Dermis microvascular lymphatic vessel endothelial cell (primary cell): ENCODE results near the gene MRNIP. TPM values are rescaled to one million over a fixed set of nuclear protein-coding genes. Genes with fewer than 3 reads are reported as not detected.

Experiments used
- DNase-seq, 2 donors: peaks; one replicate each; pipeline versions ENCODE4 v3.0.0 to v3.0.0-alpha.2; 2010; ENCODE audit warnings: low read depth in 2 of 2
- total RNA-seq: library from RNA; depleted of rRNA; stranded (reverse); fragments of >200 nt; gene quantifications from 2 replicates; pipeline ENCODE4 v1.2.1, GENCODE V29; 2014

The MRNIP gene
- total RNA-seq, 1 donor from 2014 or later, result 4.2 TPM

DNA sequence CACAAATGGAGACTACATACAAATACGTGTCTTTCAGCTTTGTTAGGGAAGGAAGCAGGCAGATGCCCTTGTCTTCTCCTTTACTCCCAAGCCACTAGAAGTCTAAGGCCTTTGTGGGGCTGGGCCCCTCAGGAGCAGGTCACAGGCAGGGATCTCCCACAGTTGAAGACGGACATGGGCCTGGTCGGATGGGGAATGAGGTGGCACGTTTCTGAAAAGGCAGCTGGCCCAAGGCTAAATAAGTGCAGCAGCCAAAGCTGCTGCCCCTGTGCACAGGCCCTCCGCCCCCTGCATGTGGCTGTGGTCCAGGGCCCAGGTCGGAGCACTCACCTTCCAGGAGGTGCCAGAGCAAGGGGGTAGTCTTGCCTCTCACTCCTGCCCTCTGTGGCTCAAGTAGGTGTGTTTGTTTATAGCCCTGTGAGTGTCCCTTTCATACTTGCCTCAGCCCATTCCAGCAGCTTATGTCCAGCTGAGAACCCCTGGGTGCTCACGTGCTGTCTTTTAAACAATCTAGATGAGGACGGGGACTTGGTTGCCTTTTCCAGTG lies 36.1 kb downstream of the MRNIP start:
- no peak for DNase-seq

- DNase-seq, result no peak
Observed at GRCh38 chr5:179822059-179822432, 36.6 kb downstream of the MRNIP start.

DNA sequence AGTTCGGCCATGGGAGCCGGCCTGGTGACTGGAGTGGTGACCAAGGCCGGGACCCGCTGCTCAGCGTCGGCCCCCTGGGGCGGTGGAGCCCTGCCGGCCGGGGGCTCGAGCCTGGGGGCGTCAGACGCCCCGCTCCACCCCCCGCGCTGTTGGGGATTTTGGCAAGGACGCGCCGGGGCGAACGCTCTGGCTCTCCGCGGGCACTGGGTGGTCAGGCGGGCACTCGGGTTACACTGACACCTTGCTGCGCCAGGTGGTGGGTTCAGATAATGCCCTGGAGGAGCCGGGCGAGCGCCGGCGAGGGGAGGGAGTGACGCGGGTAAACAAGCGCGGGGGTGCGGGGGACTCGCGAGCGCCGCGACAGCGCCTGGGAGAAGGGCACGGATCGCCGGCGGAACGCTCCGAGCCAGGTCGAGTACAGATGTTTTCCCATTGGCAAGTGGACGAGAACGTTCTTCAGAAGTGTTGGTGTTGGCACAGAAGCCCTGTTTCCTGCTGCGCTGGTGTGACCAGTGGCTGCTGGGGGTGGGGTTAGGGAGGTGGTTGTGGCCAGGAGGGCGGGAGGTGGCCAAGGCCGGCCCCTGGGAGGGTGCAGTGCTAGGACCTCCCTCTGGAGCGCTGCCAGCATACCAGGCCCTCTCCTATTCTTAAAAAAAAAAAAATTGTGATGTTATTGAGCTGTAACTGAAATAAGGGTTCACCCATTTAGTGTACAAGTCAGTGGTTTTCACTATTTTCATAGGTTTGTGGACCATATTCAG lies 37.1 kb downstream of the MRNIP start:
- DNase-seq, result peak; percentile 94 to 95

DNA sequence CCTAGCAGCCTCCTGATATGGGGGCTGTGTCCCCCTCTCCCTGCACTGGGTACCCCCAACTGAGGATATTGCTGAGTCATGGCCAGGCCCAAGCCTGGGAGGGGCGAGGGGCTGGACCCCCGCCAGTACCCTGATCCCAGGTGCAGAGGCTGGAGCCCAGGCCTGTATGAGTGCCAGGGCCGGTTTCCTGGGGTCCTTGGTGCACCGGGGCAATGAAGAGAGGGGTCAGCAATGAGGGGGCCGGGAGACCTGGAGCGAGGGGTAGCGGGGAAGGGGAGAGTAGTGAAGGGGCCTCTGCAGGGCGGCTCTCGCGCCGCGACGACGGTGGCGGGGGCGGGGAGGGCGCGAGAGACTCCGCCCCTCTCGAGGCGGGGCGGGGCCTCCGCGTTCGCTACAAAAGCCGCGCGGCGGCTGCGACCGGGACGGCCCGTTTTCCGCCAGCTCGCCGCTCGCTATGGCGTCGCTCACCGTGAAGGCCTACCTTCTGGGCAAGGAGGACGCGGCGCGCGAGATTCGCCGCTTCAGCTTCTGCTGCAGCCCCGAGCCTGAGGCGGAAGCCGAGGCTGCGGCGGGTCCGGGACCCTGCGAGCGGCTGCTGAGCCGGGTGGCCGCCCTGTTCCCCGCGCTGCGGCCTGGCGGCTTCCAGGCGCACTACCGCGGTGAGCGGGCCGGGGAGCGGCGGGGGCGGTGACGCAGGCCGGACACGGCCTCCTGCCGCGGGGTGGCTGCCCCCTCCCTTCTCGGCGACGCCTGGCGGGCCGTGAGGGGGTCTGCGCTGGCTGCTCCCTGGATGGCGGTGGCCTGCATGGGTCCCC lies 37.9 kb downstream of the MRNIP start, which contains the start of gene SQSTM1:
TSS of gene SQSTM1 (plus strand) at position 423 of the 815 bp plus-strand sequence. CDS start at position 455, 32 bp downstream.
- DNase-seq, result peak; percentile 59 to 87

GRCh38 chr5:179820127-179820482 lies 38.5 kb downstream of the MRNIP start:
- no peak for DNase-seq

- peak; percentile 82 to 95 for DNase-seq
Observed at GRCh38 chr5:179819296-179820126, 39.1 kb downstream of the MRNIP start.

GRCh38 chr5:179818746-179819295 lies 39.8 kb downstream of the MRNIP start:
- DNase-seq, result peak; percentile 96 to 99

DNA sequence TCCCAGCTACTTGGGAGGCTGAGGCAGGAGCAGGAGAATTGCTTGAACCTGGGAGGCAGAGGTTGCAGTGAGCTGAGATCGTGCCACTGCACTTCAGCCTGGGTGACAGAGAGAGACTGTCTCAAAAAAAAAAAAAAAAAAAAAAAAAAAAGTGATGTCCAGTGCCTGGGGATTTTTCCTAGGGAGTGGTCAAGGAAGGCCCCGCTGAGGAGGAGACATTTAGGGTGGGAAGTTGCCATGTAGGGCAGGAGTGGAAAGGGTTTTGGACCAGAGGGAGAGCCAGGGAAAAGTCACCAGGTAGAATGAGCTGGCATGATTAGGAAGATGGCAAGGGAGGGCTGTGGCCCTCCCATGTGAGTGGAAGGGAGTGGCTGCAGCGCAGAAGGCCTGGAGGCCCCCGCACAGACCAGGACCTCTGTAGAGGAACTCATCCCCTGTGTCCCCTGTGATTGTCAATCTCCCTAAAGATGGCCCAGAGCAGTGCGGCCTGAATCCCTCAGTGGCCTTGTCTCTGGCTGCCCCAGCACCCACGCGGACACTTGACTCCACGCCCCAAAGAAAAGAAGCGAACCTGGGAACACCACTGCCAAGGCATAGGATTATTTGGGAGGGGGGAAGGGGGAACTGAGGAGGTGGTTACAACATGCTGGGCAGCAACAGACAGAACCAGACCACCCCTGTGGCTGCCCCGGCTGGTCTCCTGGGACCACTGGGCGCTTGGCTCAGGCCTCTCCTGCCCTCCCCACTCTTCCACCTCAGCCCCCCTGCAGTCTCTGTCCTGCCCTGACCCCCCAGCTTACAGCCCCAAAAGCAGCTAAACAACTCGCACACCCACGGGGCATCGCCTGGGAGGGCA lies 40.5 kb downstream of the MRNIP start:
- DNase-seq, result no peak

DNA sequence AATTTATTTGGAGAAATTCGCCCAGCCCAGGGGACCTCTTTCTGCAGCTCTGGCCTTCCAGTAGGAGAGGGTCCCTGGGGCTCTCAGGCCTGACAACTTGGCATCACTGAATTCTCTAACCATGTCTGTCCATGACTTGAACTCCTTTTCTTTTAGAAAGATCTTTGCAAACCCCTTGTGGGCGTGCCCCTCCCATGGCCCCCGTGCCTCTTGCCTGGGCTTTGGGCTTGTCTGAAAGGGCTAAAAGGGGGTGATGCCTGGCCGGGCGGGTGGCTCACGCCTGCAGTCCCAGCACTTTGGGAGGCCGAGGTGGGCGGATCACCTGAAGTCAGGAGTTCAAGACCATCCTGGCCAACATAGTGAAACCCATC lies 41.2 kb downstream of the MRNIP start:
- DNase-seq, result no peak

GRCh38 chr5:179816796-179817469 lies 41.7 kb downstream of the MRNIP start:
- no peak for DNase-seq

GRCh38 chr5:179816401-179816795 lies 42.2 kb downstream of the MRNIP start:
- no peak for DNase-seq

DNA sequence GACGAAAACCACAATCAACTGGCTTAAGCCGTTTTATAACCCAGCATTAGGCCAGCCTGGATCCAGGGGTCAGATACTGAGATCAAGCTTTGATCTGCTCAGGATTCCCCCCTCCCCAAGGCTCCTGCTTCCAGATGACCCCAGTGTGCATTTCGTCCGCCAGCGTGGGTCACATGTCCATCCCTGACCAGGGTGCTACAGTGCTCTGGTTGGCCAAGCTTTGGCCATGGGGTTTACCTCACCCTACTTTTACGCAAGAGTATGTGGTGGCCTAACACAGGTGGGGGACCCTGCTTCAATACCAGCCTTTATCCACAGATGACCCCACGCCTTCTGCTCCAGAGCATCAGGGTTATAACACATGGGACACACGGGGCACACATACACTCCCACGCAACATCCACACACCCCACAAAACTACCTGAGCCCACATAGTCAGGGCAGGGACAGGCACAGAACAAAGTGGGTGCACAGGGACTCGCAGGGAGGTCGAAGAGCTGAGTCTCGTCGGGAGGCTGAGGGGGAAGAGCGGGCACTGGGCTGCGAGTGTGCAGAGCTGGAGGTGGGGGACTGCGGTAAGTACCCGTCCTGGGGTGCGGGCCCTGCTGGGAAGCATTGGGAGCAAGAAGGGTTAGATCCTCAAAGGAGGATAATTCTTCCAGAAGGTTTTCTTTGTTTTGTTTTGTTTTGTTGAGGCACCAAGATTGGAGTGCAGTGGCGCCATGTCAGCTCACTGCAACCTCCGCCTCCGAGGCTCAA lies 42.9 kb downstream of the MRNIP start:
- DNase-seq, result no peak

- DNase-seq, result no peak
Observed at GRCh38 chr5:179814090-179814489, 44.5 kb downstream of the MRNIP start.

GRCh38 chr5:179812997-179813607 lies 45.5 kb downstream of the MRNIP start:
- DNase-seq, result no peak

DNA sequence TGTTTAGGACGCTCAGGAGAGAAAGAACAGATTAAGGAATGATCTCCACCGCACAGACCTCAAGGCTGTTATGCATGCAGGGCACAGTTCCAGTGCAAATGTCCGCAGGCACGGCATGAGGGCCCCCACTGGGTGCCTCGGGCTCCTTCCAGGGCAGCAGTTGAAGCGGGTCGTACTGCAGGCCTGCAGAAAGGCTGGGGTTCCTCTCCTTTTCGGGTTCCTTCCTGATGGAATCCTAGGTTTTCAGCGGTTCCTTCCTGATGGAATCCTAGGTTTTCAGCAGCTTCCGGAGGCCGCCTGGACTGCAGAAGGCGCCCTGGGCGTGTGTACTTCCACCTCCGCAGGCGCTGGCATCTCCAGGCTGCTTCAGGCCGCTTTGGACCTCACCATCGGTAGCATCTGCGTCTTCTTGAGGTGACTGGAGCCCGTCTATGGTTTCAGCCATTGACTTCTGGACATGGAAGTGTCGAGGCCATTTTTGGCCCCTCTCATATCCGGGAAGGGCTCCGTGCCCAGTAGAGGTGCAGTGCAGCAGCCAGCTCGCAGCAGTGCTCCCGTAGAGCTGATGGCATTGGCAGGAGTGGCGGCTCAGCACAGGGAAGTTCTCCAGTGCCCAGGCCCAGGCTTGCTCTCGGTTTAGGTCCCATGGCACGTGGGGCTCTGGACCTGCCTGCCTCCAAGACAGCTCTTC lies 46.3 kb downstream of the MRNIP start:
- no peak for DNase-seq

DNA sequence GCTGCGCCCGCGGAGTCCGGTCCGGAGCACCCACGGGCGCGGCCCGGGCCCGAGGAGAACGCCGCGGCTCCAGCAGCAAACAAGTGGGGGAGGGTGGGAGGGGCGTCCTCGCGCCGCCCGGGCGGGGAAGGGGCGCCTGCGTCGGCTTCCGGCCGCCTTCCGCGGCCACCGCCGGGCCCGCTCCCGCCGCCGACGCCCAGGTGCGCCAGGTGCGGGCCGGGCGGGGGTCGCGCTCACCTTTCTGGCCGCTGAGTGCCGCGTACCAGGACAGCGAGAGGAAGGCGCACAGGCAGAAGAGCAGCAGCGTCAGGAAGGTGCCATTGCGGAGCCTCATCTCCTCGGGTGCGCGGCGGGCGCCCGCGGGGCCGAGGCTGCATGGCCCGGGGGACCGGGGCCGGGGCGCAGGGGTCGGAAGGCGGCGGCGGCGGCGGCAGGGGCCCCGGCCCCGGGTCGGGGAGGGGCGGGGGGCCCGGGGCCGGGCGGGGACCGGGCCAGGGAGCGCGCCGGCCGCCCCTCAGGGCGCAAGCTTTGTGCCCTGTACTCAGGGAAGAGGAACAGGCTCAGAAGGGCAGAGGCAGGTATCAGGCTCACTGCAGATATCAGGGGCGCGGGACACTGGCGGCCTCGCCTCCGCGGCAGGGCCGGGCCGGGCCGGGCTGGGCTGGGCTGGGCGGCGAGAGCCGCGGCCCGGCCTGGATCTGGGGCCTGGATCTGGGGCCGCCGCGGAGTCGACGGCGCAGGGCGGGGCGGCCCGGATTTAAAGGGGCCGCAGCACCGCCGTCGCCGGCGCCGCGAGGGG lies 52.2 kb downstream of the MRNIP start, which contains the start of gene MGAT4B:
TSS of gene MGAT4B (minus strand) at position 617 of the 799 bp plus-strand sequence. CDS start at position 334, 283 bp downstream.
- DNase-seq, result peak in 1 of 2 donors; percentile 82
